ENCODE measurements around the gene CFTR.

CFTR gene

DNA sequence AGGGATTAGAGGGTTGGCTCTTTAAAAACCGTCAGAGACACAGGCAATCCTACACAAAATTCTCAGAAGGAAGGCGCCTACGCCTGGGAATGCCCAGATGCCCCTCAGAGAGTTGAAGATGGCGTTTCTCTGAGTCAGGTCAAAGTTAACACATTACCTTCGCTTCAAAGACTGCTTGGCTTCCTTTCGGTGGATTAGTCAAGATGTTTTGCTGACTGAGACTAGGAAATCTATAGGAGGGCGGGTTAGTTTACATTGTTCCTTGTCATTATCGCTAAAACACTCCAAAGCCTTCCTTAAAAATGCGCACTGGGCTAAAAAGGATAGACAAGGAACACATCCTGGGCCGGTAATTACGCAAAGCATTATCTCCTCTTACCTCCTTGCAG, 995 bp upstream of the CFTR start:
- Histone ChIP-seq H4K20me1 (ENCODE audit: insufficient read depth, low read length) (no peaks in the 10 kb centered on the region), H3K4me2 (ENCODE audit: insufficient read depth, low read length) (no peak overlapping the region), H3K9ac (ENCODE audit: low read depth, low read length) (no peak overlapping the region), H3K9me3 (ENCODE audit: insufficient read depth, low read length, severe bottlenecking) (no peaks in the 10 kb centered on the region), H3K27ac (ENCODE audit: low read length) (no peak overlapping the region), H3K36me3 (ENCODE audit: insufficient read depth, low read length) (no peaks in the 10 kb centered on the region), H3K4me3 (ENCODE audit: low read depth in 1 of 2, low read length in 2 of 2) (no peak overlapping the region), H3K79me2 (ENCODE audit: insufficient read depth, low read length) (no peaks in the 10 kb centered on the region), H3K27me3 (ENCODE audit: insufficient read depth, low read length, poor library complexity) (no peaks in the 10 kb centered on the region), H2AFZ (ENCODE audit: low read depth, low read length) (0 out of 2 replicates have a peak overlapping the region, but pooled peaks have one; percentile 3), H3K4me1 (ENCODE audit: insufficient read depth, low read length) (no peaks in the 10 kb centered on the region)
- TF ChIP-seq CTCF (IDR thresholded peaks at IDR 0.05; ENCODE audit: borderline replicate concordance, extremely low read depth, low read length, poor library complexity, severe bottlenecking) (no peak), EZH2 (IDR thresholded peaks at IDR 0.05; ENCODE audit: borderline replicate concordance, low read depth, low read length, severe bottlenecking) (no peak)
- DNase-seq (no peak), ATAC-seq (ENCODE audit: insufficient read depth, low read depth) (no peak)

DNA sequence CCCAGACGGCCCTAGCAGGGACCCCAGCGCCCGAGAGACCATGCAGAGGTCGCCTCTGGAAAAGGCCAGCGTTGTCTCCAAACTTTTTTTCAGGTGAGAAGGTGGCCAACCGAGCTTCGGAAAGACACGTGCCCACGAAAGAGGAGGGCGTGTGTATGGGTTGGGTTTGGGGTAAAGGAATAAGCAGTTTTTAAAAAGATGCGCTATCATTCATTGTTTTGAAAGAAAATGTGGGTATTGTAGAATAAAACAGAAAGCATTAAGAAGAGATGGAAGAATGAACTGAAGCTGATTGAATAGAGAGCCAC, 184 bp downstream of the CFTR start:
- H3K27me3 ChIP-seq (ENCODE audit: insufficient read depth, low read length, poor library complexity) = no peaks in the 10 kb centered on the region
- no peaks in the 10 kb centered on the region for H3K9me3 ChIP-seq (ENCODE audit: insufficient read depth, low read length, severe bottlenecking)
- peaks cover 8% of the 10 kb centered on the region for H3K4me1 ChIP-seq (ENCODE audit: insufficient read depth, low read length)
- ATAC-seq (ENCODE audit: insufficient read depth, low read depth) (no peak), DNase-seq (no peak)
- no peak overlapping the region for H3K4me2 ChIP-seq (ENCODE audit: insufficient read depth, low read length)
- H2AFZ ChIP-seq (ENCODE audit: low read depth, low read length) = no peak overlapping the region
- TF ChIP-seq CTCF (IDR thresholded peaks at IDR 0.05; ENCODE audit: borderline replicate concordance, extremely low read depth, low read length, poor library complexity, severe bottlenecking) (no peak), EZH2 (IDR thresholded peaks at IDR 0.05; ENCODE audit: borderline replicate concordance, low read depth, low read length, severe bottlenecking) (no peak)
- no peak overlapping the region for H3K9ac ChIP-seq (ENCODE audit: low read depth, low read length)
- H3K27ac ChIP-seq (ENCODE audit: low read length) = no peak overlapping the region
- H3K79me2 ChIP-seq (ENCODE audit: insufficient read depth, low read length) = no peaks in the 10 kb centered on the region
- no peaks in the 10 kb centered on the region for H3K36me3 ChIP-seq (ENCODE audit: insufficient read depth, low read length)
- H3K4me3 ChIP-seq (ENCODE audit: low read depth in 1 of 2, low read length in 2 of 2) = no peak overlapping the region
- no peaks in the 10 kb centered on the region for H4K20me1 ChIP-seq (ENCODE audit: insufficient read depth, low read length)

GRCh38 chr7:117480978-117481377, 1.2 kb downstream of the CFTR start:
- Histone ChIP-seq H3K36me3 (ENCODE audit: insufficient read depth, low read length) (no peaks in the 10 kb centered on the region), H3K4me1 (ENCODE audit: insufficient read depth, low read length) (peaks cover 18% of the 10 kb centered on the region), H3K27me3 (ENCODE audit: insufficient read depth, low read length, poor library complexity) (no peaks in the 10 kb centered on the region), H3K27ac (ENCODE audit: low read length) (no peak overlapping the region), H3K79me2 (ENCODE audit: insufficient read depth, low read length) (no peaks in the 10 kb centered on the region), H2AFZ (ENCODE audit: low read depth, low read length) (no peak overlapping the region; the same call in 1 of the 2 replicates), H4K20me1 (ENCODE audit: insufficient read depth, low read length) (no peaks in the 10 kb centered on the region), H3K9ac (ENCODE audit: low read depth, low read length) (no peak overlapping the region), H3K9me3 (ENCODE audit: insufficient read depth, low read length, severe bottlenecking) (no peaks in the 10 kb centered on the region), H3K4me2 (ENCODE audit: insufficient read depth, low read length) (no peak overlapping the region), H3K4me3 (ENCODE audit: low read depth in 1 of 2, low read length in 2 of 2) (no peak overlapping the region)
- TF ChIP-seq CTCF (IDR thresholded peaks at IDR 0.05; ENCODE audit: borderline replicate concordance, extremely low read depth, low read length, poor library complexity, severe bottlenecking) (no peak), EZH2 (IDR thresholded peaks at IDR 0.05; ENCODE audit: borderline replicate concordance, low read depth, low read length, severe bottlenecking) (no peak)
- no peak for DNase-seq
- no peak for ATAC-seq (ENCODE audit: insufficient read depth, low read depth)

GRCh38 chr7:117485118-117485620, 5.3 kb downstream of the CFTR start:
- DNase-seq (peak; percentile 46), ATAC-seq (ENCODE audit: insufficient read depth, low read depth) (peak; percentile 84)
- Histone ChIP-seq H3K4me3 (ENCODE audit: low read depth in 1 of 2, low read length in 2 of 2) (no peak overlapping the region), H3K9ac (ENCODE audit: low read depth, low read length) (peak overlapping the region; percentile 32), H3K4me2 (ENCODE audit: insufficient read depth, low read length) (peak overlapping the region; percentile 52), H4K20me1 (ENCODE audit: insufficient read depth, low read length) (no peaks in the 10 kb centered on the region), H3K27me3 (ENCODE audit: insufficient read depth, low read length, poor library complexity) (no peaks in the 10 kb centered on the region), H3K9me3 (ENCODE audit: insufficient read depth, low read length, severe bottlenecking) (no peaks in the 10 kb centered on the region), H3K4me1 (ENCODE audit: insufficient read depth, low read length) (peaks cover 29% of the 10 kb centered on the region), H3K36me3 (ENCODE audit: insufficient read depth, low read length) (no peaks in the 10 kb centered on the region), H3K27ac (ENCODE audit: low read length) (peak overlapping the region; percentile 68), H3K79me2 (ENCODE audit: insufficient read depth, low read length) (no peaks in the 10 kb centered on the region), H2AFZ (ENCODE audit: low read depth, low read length) (peak overlapping the region; percentile 32)
- TF ChIP-seq EZH2 (IDR thresholded peaks at IDR 0.05; ENCODE audit: borderline replicate concordance, low read depth, low read length, severe bottlenecking) (no peak), CTCF (IDR thresholded peaks at IDR 0.05; ENCODE audit: borderline replicate concordance, extremely low read depth, low read length, poor library complexity, severe bottlenecking) (no peak)

Data from DND-41 (cell line).